RPMI7951 (cell line): Measurements from ENCODE around the gene ATP6V0E2. TPM values are rescaled to one million over a fixed set of nuclear protein-coding genes. Genes with fewer than 3 reads are reported as not detected.

Experiments
- total RNA-seq: library from RNA; depleted of rRNA; stranded (reverse); fragments of >200 nt; shearing (Covaris generic); gene quantifications from 2 replicates; pipeline ENCODE4 v1.2.3, GENCODE V29; 2014; rRNA removed

ATP6V0E2 gene
- total RNA-seq, 1 experiment from 2014 or later, result 34.5 TPM

Other genes starting within 250 kb of the ATP6V0E2 start
- gene ZNF467, start 100.4 kb upstream of the ATP6V0E2 start, total RNA-seq, result not detected in 2 replicates
- 2.2 and 3.9 TPM in 2 replicates for gene ZNF862, start 35.6 kb upstream of the ATP6V0E2 start, total RNA-seq